Stomach smooth muscle (tissue), 2 donors: ENCODE results near the gene TEX44.
"Not testable (repeated sequence)": the region's sequence is repeated elsewhere in the genome, so short reads cannot be mapped to it uniquely, and the experiment has no call there.

Source experiments
- H3K27ac ChIP-seq: one replicate; pipeline ENCODE4 v1.7.0; 2013; ENCODE audit warnings: mild to moderate bottlenecking, low read length, inconsistent platforms
- H3K27me3 ChIP-seq, 2 donors: one replicate each; pipeline ENCODE4 v1.7.0; 2013; ENCODE audit warnings: low read length in 2 of 2; ENCODE audit not compliant: insufficient read depth in 2 of 2, control insufficient read depth in 1 of 2
- H3K36me3 ChIP-seq, 2 donors: one replicate each; pipeline ENCODE4 v1.7.0; 2013; ENCODE audit warnings: low read length in 2 of 2; ENCODE audit not compliant: control insufficient read depth in 2 of 2, insufficient read depth in 2 of 2
- H3K4me1 ChIP-seq: one replicate; pipeline ENCODE4 v1.7.0; 2013; ENCODE audit warnings: low read length; ENCODE audit not compliant: control insufficient read depth, insufficient read depth
- H3K4me3 ChIP-seq, 2 donors: one replicate each; pipeline ENCODE4 v1.7.0; 2013; ENCODE audit warnings: low read length in 2 of 2
- H3K9ac ChIP-seq, 2 donors: one replicate each; pipeline ENCODE4 v1.7.0; 2013; ENCODE audit warnings: low read length in 2 of 2, mild to moderate bottlenecking in 1 of 2
- H3K9me3 ChIP-seq, 2 donors: one replicate each; pipeline ENCODE4 v1.7.0; 2013; ENCODE audit warnings: low read length in 2 of 2; ENCODE audit not compliant: control insufficient read depth in 2 of 2
- donor health status: healthy.
- donor health status: Pancreatic carcinoma.

The TEX44 gene

DNA sequence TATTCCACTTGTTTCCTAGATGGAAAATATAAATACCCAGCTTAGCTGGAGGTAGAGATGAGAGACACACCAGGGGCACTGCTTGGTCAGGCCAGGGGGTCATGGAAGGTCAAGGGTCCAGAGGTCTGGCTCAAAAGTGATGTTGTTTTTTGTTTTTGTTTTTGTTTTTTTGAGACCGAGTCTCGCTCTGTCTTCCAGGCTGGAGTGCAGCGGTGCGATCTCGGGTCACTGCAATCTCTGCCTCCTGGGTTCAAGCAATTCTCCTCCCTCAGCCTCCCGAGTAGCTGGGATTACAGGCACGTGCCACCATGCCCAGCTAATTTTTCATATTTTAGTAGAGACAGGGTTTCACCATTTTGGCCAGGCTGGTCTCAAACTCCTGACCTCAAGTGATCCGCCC is 36.2 kb upstream of the TEX44 start:
- H3K36me3 ChIP-seq, H3K27ac ChIP-seq, H3K4me3 ChIP-seq, H3K9ac ChIP-seq, H3K27me3 ChIP-seq, H3K9me3 ChIP-seq: not testable (repeated sequence)
- peaks cover 17% of the 10 kb centered on the region for H3K4me1 ChIP-seq

DNA sequence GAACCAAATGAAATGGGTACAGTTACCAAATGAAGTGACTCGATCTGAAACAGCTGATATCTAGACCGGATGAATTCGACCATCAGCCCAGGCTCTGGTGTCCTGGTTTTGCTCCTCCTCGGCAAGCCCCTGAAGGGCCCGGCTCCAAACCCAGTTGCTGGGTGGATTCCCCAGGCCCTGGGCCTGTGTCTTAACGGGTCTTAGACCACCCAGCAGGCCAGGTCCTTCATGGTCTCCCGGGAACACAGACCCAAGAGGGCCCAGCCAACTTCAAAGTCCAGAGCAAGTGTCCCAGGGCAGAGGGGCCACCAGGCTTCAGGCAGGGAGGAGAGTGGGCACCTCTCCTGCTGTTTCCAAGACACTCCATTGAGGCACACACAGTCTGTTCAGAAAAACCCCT is 35.7 kb upstream of the TEX44 start:
- Histone ChIP-seq H3K27ac (peak overlapping the region; percentile 49), H3K9me3 (no peaks in the 10 kb centered on the region), H3K36me3 (no peaks in the 10 kb centered on the region), H3K27me3 (no peaks in the 10 kb centered on the region), H3K4me1 (peaks cover 17% of the 10 kb centered on the region), H3K9ac (no peak overlapping the region), H3K4me3 (no peak overlapping the region)

DNA sequence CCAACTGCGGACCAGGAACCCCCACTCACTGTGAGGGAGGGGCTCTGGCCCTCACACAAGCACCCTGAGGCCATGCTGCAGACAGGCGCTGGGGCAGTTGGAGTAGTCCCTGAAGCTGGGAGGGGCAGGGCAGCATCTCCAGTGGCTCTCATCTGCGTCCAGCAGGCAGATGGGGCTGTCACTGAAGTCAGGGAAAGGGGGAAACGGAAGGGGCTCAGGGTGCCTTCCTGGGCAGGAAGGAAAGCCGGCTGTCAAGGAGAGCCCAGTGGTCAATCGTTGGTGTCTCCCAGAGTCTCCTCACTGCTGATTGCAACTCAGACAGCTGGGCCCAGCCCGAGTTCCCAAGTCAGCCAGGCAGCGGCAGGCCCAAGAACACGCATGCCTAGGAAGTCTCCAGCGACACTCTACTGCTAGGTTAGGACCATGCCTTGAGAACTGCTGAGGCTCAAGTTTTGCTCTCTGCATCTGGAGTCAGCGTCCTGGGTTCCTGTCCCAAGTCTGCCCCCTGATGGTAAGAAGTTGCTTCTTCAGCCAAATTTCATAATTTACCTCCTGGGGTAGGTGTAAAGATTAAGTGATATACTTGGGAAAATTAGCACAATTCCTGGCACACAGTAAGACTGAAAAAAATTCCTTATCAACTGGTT is 35.0 kb upstream of the TEX44 start:
- no peaks in the 10 kb centered on the region for H3K27me3 ChIP-seq
- peak overlapping the region in 1 of 2 donors; percentile 15 for H3K4me3 ChIP-seq
- H3K27ac ChIP-seq: peak overlapping the region; percentile 49
- H3K9ac ChIP-seq: peak overlapping the region in 1 of 2 donors; percentile 51
- H3K36me3 ChIP-seq: no peaks in the 10 kb centered on the region
- H3K9me3 ChIP-seq: no peaks in the 10 kb centered on the region
- peaks cover 17% of the 10 kb centered on the region for H3K4me1 ChIP-seq

DNA sequence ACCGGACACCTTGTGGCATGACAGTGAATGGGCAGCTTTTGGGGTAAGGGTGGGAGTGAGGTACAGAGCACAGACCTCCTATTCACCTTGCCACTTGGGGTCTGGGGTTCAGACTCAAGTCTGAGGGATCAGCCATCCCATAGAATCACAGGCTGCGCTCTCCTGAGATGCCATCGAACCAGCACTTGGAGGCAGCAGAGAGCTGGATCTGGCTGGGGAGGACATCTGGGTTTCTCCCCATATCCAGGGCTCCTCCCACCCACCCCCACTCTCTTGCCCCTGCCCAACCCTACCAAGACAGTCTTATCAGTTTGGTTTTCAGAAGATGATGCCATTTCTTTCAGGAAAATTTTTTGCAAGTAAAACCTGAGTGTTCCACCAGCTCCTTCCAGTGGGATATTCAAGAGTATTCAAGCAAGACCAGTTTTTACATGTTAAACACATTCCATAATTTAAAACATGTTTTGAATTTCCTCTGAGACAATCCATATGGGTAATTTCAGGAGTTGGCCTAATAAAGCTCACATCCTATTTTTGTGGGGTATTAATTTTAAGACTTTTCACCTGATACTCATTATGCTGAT is 29.2 kb upstream of the TEX44 start:
- Histone ChIP-seq H3K27me3 (no peaks in the 10 kb centered on the region), H3K27ac (no peak overlapping the region), H3K9ac (no peak overlapping the region), H3K36me3 (no peaks in the 10 kb centered on the region), H3K9me3 (no peaks in the 10 kb centered on the region), H3K4me1 (no peaks in the 10 kb centered on the region), H3K4me3 (no peak overlapping the region)

DNA sequence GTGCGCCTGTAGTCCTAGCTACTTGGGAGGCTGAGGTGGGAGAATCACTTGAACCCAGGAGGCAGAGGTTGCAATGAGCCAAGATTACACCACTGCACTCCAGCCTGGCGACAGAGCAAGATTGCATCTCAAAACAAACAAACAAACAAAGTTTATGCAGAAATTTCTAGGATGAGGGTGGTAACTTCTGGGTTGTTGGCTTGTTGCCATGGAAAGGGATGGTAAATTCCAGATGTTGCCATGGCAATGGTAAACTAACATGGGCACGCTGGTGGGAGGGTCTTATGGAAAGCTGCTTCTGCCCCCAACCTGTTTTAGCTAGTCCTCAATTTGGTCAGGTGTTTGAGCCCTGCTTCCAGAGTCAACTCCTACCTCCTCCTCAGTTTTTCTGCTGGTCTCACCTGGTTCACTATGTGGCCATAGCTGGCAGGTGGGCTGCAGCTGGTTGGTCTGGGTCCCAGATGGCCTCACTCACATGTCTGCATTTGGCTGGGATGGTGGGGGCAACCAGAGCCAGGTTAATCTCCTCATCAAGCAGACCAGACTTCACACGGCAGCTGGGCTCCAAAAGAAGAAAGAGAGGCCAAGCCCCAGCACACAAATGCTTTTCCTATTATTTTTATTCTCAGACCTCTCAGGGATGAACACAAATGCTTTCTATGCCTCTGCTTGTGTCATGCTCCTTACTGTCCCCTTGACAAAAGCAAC is 26.6 kb upstream of the TEX44 start:
- H3K36me3 ChIP-seq: no peaks in the 10 kb centered on the region
- no peak overlapping the region for H3K27ac ChIP-seq
- H3K9ac ChIP-seq: no peak overlapping the region
- H3K4me3 ChIP-seq: no peak overlapping the region
- no peaks in the 10 kb centered on the region for H3K4me1 ChIP-seq
- no peaks in the 10 kb centered on the region for H3K9me3 ChIP-seq
- no peaks in the 10 kb centered on the region for H3K27me3 ChIP-seq

DNA sequence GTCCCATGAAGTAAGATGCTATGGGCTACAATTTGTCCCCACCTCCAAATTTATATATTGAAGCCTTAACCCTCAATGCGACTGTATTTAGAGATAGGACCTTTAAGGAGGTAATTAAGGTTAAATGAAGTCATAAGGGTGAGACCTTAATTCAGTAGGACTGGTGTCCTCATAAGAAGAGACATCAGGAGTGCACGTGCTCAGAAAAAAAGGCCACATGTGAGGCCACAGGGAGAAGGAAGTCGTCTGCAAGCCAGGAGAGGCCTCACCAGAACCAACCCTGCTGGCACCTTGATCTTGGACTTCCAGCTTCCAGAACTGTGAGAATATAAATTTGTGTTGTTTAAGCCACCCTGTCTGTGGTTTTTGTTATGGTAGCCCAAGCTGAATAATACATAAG is 25.5 kb upstream of the TEX44 start:
- Histone ChIP-seq H3K27me3 (no peaks in the 10 kb centered on the region), H3K36me3 (no peaks in the 10 kb centered on the region), H3K4me1 (no peaks in the 10 kb centered on the region), H3K9me3 (no peaks in the 10 kb centered on the region), H3K27ac (no peak overlapping the region), H3K9ac (no peak overlapping the region), H3K4me3 (no peak overlapping the region)

DNA sequence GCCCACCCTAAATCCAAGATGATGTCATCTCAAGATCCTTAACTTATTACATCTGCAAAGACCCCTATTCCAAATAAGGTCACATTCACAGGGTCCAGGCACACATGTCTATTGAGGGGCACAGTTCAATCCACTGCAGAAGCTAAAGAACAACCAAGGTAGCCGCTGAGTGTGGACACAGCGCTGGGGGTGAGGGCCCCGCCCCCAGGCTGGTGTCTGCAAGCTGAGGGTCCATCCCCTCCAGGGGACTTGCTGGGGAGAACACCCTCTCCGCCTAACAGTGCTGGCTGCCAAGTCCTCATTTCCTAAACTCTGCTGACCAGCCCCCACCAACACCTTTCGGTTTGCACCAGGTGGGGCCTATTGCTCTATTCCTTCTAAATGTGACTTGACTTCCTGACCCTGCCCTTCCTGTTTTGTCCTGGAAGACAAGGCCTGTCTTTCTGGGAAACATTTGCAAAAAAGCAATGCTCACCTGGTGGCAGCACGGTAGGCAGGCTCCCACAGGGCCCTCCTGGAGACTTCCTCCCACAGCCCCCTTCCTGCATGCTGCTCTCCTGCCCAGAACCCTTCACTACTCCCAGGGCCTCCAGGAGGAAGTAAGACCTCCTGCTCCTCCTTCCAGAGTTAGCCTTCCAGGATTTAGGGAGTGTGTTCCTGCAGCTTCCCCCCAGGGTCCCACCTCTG is 24.4 kb upstream of the TEX44 start:
- Histone ChIP-seq H3K4me3 (no peak overlapping the region), H3K27me3 (no peaks in the 10 kb centered on the region), H3K4me1 (no peaks in the 10 kb centered on the region), H3K9ac (no peak overlapping the region), H3K9me3 (no peaks in the 10 kb centered on the region), H3K36me3 (no peaks in the 10 kb centered on the region), H3K27ac (no peak overlapping the region)

DNA sequence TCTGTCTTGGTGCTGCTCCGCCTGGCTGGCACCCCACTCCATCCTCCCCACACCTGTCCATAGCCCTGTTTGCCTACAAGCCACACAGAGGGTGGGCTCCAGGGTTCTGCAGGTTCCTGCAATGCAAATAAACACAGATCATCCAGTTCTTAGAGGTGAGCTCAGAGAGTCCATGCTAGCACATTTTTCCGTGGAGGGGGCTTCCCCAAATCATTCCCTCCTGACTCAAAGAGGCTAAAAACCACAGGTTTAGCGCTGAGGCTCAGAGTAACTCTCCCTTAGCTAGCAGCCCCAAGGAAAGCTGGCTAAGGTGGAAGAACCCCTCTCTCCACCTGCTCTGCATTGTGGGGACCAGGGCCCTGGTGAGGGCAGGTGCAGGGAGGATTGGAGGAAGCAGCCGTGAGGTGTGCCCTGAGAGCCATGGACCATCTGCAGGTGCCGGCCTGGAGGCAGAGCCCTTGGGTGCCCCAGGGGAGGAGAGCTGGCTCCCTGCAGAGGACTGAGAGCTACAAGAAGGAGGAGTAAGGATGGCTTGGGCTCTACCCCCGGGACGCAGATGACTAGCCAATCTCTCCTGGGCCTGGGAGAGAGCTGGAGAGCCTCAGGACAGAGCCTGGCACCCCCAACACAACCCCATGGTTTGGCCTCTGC is 23.8 kb upstream of the TEX44 start:
- no peaks in the 10 kb centered on the region for H3K4me1 ChIP-seq
- no peak overlapping the region for H3K9ac ChIP-seq
- no peak overlapping the region for H3K4me3 ChIP-seq
- H3K27me3 ChIP-seq: no peaks in the 10 kb centered on the region
- H3K36me3 ChIP-seq: no peaks in the 10 kb centered on the region
- H3K27ac ChIP-seq: no peak overlapping the region
- H3K9me3 ChIP-seq: no peaks in the 10 kb centered on the region

DNA sequence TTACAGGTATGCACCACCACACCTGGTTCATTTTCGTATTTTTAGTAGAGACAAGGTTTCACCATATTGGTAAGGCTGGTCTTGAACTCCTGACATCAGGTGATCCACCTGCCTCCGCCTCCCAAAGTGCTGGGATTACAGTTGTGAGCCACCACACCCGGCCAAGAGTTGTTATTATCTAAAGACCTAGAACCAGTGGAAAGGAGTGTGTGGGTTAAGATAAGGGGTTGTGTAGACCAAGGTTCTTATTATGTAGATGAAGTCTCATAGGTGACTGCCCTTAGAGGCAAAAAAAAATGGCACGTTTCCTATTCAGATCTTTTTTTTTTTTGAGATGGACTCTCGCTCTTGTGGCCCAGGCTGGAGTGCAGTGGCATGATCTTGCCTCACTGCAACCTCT is 21.7 kb upstream of the TEX44 start:
- H3K36me3 ChIP-seq, H3K9ac ChIP-seq, H3K27ac ChIP-seq, H3K27me3 ChIP-seq, H3K4me1 ChIP-seq, H3K4me3 ChIP-seq, H3K9me3 ChIP-seq: not testable (repeated sequence)

DNA sequence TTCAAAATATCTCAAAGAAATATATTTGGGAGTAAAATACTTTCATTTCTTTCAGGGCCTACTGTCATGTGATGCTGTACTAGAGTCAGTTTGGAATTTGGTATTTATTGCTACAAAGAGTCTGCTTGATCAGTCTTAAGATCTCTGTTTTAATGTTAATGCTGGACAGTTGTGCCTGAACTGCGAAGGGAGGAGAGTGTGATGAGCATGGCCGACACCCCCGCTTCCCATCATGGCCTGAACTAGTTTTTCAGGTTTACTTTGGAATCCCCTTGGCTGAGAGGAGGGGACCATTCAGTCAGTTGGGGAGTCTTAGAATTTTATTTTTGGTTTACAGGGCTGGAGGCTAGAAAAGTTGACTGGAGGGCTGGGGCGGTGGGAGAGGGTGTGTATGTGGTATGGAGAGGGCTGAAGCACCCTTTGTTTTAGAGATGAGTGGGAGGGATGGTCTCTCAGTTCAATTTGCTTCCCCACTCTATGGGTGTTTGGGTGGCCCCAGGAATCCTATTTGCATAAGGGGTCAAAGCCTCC is 20.9 kb upstream of the TEX44 start:
- no peaks in the 10 kb centered on the region for H3K9me3 ChIP-seq
- no peaks in the 10 kb centered on the region for H3K36me3 ChIP-seq
- H3K4me3 ChIP-seq: no peak overlapping the region
- no peak overlapping the region for H3K9ac ChIP-seq
- H3K4me1 ChIP-seq: no peaks in the 10 kb centered on the region
- H3K27me3 ChIP-seq: no peaks in the 10 kb centered on the region
- no peak overlapping the region for H3K27ac ChIP-seq
